Uterus (tissue), 4 donors: ENCODE measurements around the gene VMP1. TPM values are rescaled to one million over a fixed set of nuclear protein-coding genes. Genes with fewer than 3 reads are reported as not detected.
"Not testable (repeated sequence)": the region's sequence is repeated elsewhere in the genome, so short reads cannot be mapped to it uniquely, and the experiment has no call there.

Experiments used
- DNase-seq, 2 donors: peaks; one replicate each; pipeline ENCODE4 v3.0.0-alpha.2; 2019 to 2020
- H3K27ac ChIP-seq, 2 donors: fragments of 200-600 bp; sonication (generic); 1 replicate in 1 of 2; 2 replicates in 1 of 2; pipeline ENCODE4 v1.5.1; 2016 to 2018
- H3K27me3 ChIP-seq, 2 donors: fragments of 200-600 bp; sonication (generic); one replicate each; pipeline ENCODE4 v1.5.1; 2018 to 2019; ENCODE audit warnings: control low read depth in 1 of 2
- H3K36me3 ChIP-seq, 2 donors: fragments of 200-600 bp; sonication (generic); one replicate each; pipeline ENCODE4 v1.5.1; 2019; ENCODE audit warnings: control low read depth in 1 of 2
- H3K4me1 ChIP-seq, 2 donors: fragments of 200-600 bp; sonication (generic); one replicate each; pipeline ENCODE4 v1.5.1; 2018 to 2019; ENCODE audit warnings: control low read depth in 1 of 2
- H3K4me3 ChIP-seq, 2 donors: fragments of 200-600 bp; sonication (generic); 1 replicate in 1 of 2; 2 replicates in 1 of 2; pipeline ENCODE4 v1.5.1; 2018 to 2019; ENCODE audit warnings: mild to moderate bottlenecking in 1 of 2
- H3K9me3 ChIP-seq, 2 donors: fragments of 200-600 bp; sonication (generic); one replicate each; pipeline ENCODE4 v1.5.1; 2019; ENCODE audit warnings: control low read depth in 1 of 2
- POLR2A ChIP-seq, 2 donors: fragments of 450-650 bp; IDR thresholded peaks; one replicate each; pipeline ENCODE4 v1.6.1; 2016; ENCODE audit warnings: antibody characterized with exemption in 2 of 2, mild to moderate bottlenecking in 1 of 2, moderate library complexity in 1 of 2
- intact Hi-C: fragments of 100-400 bp; cut with DNase I; formaldehyde crosslinking; loops from one replicate; pipeline ENCODE4 v1.15.1; 2023; ENCODE audit warnings: low total_unique reads
- total RNA-seq, 4 donors: library from RNA; depleted of rRNA in 3 of 4; stranded (reverse); fragments of >200 nt in 3 of 4; gene quantifications; one replicate each; pipeline versions ENCODE4 v1.1.0 to v1.2.4, GENCODE V29; 2014 to 2023
- TF ChIP-seq, protein P1 (sequence below), 4 experiments: fragments of 200-600 bp in 2 of 4; fragments of 450-650 bp in 2 of 4; sonication (generic) in 2 of 4; IDR thresholded peaks; one replicate each; pipeline ENCODE4 v1.5.1; 2016 to 2019; ENCODE audit warnings: antibody characterized with exemption in 4 of 4, mild to moderate bottlenecking in 2 of 4, moderate library complexity in 1 of 4
- donor health status: DM: yes; HTN: yes; CAD: no.

Gene VMP1
- total RNA-seq, 4 donors from 2014 or later: 92.7 to 251 (median 150) TPM

DNA sequence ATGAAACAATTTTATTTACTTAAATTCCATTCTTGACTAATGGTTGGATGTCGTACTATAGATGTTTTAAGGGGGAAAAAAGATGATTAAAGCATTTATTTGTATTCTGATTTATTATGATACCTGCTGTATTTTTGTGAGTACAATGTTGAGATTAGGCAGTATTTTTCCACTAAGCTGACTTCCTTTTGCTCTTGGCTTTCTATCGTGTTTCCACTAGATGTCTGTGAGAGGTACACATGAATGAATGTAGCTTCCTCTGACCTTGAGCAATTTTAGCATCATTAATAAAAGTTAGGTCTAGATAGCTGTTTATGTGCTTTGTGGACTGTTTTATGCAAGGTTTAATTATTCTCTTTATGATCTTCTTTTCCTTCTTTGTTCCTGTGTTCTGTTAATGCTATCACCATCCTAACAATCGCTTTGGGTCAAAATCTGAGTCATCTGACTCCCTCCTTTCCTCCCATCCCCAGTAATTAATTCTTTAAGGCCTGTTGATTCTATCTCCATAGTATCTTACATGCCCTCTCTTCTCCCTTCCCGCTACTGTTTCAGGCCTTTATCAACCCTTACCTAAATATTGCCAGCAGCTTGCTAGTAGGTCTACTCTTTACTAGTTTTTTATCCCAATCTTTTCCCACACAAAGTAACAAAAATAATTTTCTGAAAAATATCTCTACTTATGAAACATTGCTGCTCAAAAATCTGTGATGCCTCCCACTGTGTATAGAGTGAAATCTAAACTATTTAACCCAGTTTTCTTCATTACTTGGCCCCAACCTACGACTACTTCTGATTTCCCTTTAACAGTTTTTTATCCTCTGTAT, 76.0 kb downstream of the VMP1 start:
- DNase-seq: no peak
- Histone ChIP-seq H3K27ac (peak overlapping the region; percentile 83 to 96), H3K4me3 (peak overlapping the region in 1 of 2 donors; percentile 19), H3K9me3 (no peaks in the 10 kb centered on the region), H3K4me1 (peaks cover 3 to 6% of the 10 kb centered on the region in 2 donors), H3K36me3 (no peaks in the 10 kb centered on the region), H3K27me3 (no peaks in the 10 kb centered on the region)
- intact Hi-C loops: no loop called here
- TF ChIP-seq POLR2A (IDR thresholded peaks at IDR 0.05): no peak
- TF ChIP-seq, protein P1, sequence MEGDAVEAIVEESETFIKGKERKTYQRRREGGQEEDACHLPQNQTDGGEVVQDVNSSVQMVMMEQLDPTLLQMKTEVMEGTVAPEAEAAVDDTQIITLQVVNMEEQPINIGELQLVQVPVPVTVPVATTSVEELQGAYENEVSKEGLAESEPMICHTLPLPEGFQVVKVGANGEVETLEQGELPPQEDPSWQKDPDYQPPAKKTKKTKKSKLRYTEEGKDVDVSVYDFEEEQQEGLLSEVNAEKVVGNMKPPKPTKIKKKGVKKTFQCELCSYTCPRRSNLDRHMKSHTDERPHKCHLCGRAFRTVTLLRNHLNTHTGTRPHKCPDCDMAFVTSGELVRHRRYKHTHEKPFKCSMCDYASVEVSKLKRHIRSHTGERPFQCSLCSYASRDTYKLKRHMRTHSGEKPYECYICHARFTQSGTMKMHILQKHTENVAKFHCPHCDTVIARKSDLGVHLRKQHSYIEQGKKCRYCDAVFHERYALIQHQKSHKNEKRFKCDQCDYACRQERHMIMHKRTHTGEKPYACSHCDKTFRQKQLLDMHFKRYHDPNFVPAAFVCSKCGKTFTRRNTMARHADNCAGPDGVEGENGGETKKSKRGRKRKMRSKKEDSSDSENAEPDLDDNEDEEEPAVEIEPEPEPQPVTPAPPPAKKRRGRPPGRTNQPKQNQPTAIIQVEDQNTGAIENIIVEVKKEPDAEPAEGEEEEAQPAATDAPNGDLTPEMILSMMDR (IDR thresholded peaks at IDR 0.05): no peak

DNA sequence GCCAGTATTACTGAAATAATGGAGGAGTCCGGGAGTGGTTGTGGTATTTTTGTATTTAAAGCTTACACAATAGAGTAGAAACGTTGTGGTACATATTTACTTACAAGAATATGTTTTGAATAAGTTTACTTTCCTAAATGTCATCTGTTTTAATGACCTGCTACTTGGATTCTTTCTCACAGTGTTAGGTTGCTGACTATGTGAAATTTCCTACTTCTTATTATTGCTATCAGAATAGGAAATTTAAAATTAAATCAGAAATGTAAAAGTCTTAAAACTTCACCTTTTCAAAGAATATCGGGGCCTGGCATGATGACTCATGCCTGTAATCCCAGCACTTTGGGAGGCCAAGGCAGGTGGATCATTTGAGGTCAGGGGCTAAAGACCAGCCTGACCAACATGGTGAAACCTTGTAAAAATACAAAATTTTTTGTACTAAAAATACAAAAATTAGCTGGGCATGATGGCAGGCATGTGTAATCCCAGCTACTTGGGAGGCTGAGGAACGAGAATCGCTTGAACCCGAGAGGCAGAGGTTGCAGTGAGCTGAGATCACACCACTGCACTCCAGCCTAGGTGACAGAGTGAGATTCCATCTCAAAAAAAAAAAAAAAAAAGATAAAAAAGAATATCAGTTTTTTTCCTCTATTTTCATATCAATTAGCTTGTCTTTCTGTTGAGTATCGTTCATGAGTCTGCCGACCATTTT, 77.8 kb downstream of the VMP1 start:
- TF ChIP-seq POLR2A (IDR thresholded peaks at IDR 0.05): no peak
- TF ChIP-seq, protein P1 (IDR thresholded peaks at IDR 0.05): no peak
- Histone ChIP-seq H3K4me1 (peaks cover 3 to 6% of the 10 kb centered on the region in 2 donors), H3K27ac (peak overlapping the region; percentile 83 to 96)

DNA sequence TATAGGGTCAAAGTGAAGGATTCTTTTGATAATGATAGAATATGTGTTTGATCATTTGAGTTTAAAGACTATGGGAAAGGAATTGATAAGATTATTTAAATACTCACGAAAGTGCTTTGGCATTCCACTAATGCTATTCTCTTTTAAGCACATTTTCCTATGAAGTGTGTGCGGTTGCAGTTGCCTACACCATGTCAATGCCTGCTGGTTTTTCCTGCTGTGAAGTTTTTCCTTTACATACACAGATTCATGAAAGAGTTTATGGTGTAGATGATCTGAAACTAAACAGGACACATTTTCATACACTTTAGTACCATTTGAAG, 78.7 kb downstream of the VMP1 start:
- Histone ChIP-seq H3K36me3 (no peaks in the 10 kb centered on the region), H3K4me1 (peaks cover 3 to 6% of the 10 kb centered on the region in 2 donors), H3K27ac (peak overlapping the region; percentile 78 to 96), H3K4me3 (no peak overlapping the region), H3K27me3 (no peaks in the 10 kb centered on the region), H3K9me3 (no peaks in the 10 kb centered on the region)
- DNase-seq: no peak
- intact Hi-C loops: no loop called here
- TF ChIP-seq, protein P1 (IDR thresholded peaks at IDR 0.05): no peak
- TF ChIP-seq POLR2A (IDR thresholded peaks at IDR 0.05): no peak

More for the DNA sequence above, 77.8 kb downstream of the VMP1 start:
- Histone ChIP-seq H3K9me3 (no peaks in the 10 kb centered on the region), H3K27me3 (no peaks in the 10 kb centered on the region), H3K36me3 (no peaks in the 10 kb centered on the region), H3K4me3 (no peak overlapping the region)
- intact Hi-C loops: no loop called here
- DNase-seq: no peak

DNA sequence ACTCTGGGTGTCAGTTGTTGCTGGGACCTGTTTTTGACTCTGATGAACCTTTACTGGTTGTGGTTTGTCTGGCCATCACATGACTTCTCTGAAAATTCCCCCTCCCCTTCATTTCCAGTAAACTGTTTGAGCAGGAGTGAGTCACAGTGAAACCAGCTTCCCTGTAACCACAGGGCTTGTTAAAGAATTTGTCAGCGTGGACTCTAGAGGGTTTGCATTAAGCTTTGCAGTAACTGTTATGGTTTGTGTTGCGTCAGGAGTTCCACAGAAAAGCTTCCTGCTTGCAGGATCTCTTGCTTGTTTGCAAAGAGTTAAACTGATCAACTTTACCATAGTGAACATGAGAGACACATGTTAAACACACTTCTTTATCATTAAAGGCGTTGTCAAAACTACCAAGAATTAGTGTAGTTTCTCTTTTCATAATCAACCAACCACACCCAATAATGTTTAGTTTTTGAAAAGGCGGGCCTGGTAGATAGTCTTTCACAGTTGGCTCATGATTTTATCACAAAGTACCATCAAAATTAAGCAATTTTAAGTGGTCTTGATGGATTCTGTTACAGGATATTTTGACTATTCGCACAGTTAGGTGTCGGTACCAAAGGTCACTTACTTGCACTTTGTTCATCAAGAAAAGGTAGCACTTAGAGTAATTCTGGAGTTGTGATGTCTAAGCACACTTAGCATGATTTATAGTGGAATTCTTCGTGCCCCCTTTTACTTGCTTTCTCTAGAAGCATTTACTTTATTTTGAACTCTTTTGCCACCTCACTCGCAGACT, 79.3 kb downstream of the VMP1 start:
- Histone ChIP-seq H3K27me3 (no peaks in the 10 kb centered on the region), H3K4me1 (peaks cover 3 to 6% of the 10 kb centered on the region in 2 donors), H3K4me3 (peak overlapping the region in 1 of 2 donors; percentile 23), H3K36me3 (no peaks in the 10 kb centered on the region), H3K27ac (peak overlapping the region; percentile 78 to 96), H3K9me3 (no peaks in the 10 kb centered on the region)
- peak; percentile 33 to 53 for DNase-seq
- intact Hi-C loops: no loop called here
- TF ChIP-seq POLR2A (IDR thresholded peaks at IDR 0.05): peak; percentile 14 to 22
- TF ChIP-seq, protein P1 (IDR thresholded peaks at IDR 0.05): no peak

DNA sequence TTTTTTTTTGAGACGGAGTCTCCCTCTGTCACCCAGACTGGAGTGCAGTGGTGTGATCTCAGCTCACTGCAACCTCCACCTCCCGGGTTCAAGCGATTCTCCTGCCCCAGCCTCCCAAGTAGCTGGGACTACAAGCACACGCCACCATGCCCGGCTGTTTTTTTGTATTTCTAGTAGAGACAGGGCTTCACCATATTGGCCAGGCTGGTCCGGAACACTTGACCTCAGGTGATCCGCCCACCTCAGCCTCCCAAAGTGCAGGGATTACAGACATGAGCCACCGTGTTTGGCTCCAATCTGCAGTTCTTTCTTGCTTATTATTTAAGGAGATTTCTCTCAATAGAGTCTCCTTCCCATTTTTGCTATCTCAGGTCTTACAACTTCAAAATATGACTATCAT, 82.4 kb downstream of the VMP1 start:
- DNase-seq, H3K4me3 ChIP-seq, H3K36me3 ChIP-seq, H3K9me3 ChIP-seq, intact Hi-C loops, H3K4me1 ChIP-seq, H3K27ac ChIP-seq, H3K27me3 ChIP-seq: not testable (repeated sequence)

DNA sequence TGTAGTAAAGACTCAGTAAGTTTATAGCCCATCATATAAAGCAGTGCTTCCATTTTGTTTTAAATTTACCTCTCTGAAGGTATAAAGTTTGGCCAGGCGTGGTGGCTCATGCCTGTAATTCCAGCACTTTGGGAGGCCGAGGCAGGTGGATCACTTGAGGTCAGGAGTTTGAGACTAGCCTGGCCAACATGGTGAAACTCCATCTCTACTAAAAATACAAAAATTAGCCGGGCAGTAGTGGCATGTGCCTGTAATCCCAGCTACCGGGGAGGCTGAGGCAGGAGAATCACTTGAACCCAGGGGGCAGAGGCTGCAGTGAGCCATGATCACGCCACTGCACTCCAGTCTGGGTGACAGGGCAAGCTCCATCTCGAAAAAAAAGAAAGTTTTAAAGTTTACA, 83.0 kb downstream of the VMP1 start:
- intact Hi-C loops, H3K27me3 ChIP-seq, H3K9me3 ChIP-seq, H3K4me3 ChIP-seq, DNase-seq, H3K4me1 ChIP-seq, H3K36me3 ChIP-seq, H3K27ac ChIP-seq: not testable (repeated sequence)
